Ishikawa (cell line): ENCODE measurements around the gene GM2A.

Experiments used
- CEBPB ChIP-seq: IDR thresholded peaks from 2 replicates; pipeline ENCODE4 v1.6.1; 2012
- CREB1 ChIP-seq: IDR thresholded peaks from 2 replicates; pipeline ENCODE4 v1.6.1; 2012; ENCODE audit warnings: low read depth
- EGR1 ChIP-seq: IDR thresholded peaks from 2 replicates; pipeline ENCODE4 v1.6.1; 2012
- EP300 ChIP-seq: IDR thresholded peaks from 2 replicates; pipeline ENCODE4 v1.6.1; 2012; ENCODE audit warnings: borderline replicate concordance
- FOXM1 ChIP-seq: IDR thresholded peaks from 2 replicates; pipeline ENCODE4 v1.6.1; 2012; ENCODE audit warnings: low read depth, borderline replicate concordance
- NFIC ChIP-seq: IDR thresholded peaks from 2 replicates; pipeline ENCODE4 v1.6.1; 2012
- RAD21 ChIP-seq: IDR thresholded peaks from 2 replicates; pipeline ENCODE4 v1.6.1; 2012; ENCODE audit warnings: low read depth
- TAF1 ChIP-seq: IDR thresholded peaks from 2 replicates; pipeline ENCODE4 v1.6.1; 2012; ENCODE audit warnings: low read depth, mild to moderate bottlenecking
- TCF12 ChIP-seq: IDR thresholded peaks from 2 replicates; pipeline ENCODE4 v1.6.1; 2012; ENCODE audit warnings: low read depth
- TEAD4 ChIP-seq: IDR thresholded peaks from 2 replicates; pipeline ENCODE4 v1.6.1; 2012
- USF1 ChIP-seq: IDR thresholded peaks from 2 replicates; pipeline ENCODE4 v1.6.1; 2012
- YY1 ChIP-seq: IDR thresholded peaks from 2 replicates; pipeline ENCODE4 v1.6.1; 2012; ENCODE audit warnings: low read depth
- ZBTB7A ChIP-seq: IDR thresholded peaks from 2 replicates; pipeline ENCODE4 v1.6.1; 2012; ENCODE audit warnings: low read depth
- TF ChIP-seq, protein P1 (sequence below): IDR thresholded peaks from 2 replicates; pipeline ENCODE4 v1.6.1; 2012; ENCODE audit warnings: low read depth, mild to moderate bottlenecking

GM2A gene

DNA sequence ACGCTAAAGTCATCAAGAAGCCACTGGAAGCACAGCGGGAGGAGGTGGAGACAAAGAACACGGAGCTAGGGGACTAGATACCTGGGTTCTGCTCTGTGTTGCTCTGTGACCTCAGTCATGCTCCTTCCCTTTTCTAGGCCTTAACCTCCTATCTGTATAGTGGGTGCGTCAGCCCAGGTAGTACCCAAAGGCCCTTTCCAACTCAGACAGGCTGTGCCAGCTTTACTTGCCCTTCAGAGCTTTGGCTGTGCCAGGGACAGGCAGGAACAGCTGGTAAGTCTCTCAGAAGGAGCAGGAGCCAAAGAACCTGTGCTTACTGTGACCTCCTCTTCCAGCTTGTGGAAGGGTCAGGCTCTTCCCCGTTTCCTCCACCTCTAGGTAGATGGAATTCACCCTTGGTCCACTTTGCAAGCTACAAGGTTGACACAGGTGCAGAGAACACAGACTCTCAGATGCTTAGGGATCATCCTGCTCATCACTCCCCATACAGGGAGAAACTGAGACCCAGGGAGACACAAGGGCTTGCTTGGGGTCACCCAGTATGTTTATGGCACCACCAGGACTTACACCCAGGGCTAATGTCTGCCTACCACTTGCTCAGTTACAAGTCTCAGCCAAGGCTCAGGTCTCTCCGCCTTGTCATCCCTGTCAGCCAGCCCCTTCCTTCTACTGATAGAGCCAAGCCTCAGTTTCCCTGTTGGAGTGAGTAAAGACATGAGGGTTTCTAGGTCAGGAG lies 30.8 kb upstream of the GM2A start:
- TF ChIP-seq TEAD4: no peak
- no peak for TF ChIP-seq EGR1
- TF ChIP-seq USF1: no peak
- TF ChIP-seq ZBTB7A: no peak

DNA sequence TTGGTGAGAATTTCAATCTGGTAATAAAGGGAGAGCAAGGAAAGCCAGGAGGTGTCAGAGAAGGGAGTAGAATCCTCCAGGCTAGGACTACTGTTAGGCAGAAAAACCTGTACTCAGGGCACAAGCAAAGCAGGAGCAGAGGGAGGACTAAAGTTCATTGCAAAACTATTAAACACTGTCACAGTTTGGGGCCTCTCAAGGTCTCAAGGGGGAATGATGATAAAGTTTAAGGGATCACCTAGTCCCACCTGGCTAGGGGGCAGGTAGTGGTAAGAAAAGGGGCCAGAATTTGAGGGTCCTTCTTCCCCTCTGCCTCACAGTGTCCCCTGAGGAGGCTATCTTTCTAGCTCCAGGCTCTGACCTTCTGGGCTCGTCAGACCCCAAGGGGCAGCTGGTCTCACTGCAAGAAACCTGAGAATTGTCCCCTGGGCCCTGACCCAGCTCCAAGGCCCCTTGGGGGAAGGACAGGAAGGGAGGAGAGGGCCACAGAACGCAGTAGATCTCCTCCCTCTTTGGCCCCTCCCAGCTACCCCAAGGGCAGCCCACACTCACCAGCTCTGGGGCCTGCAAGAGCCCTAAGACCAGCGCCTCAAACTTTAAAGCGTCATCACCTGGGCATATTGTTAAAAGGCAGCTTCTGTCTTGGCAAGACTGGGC lies 30.1 kb upstream of the GM2A start:
- TF ChIP-seq FOXM1 (no peak), TCF12 (no peak), RAD21 (no peak), CEBPB (no peak), ZBTB7A (no peak), CREB1 (no peak)

GRCh38 chr5:151223447-151224264 lies 29.3 kb upstream of the GM2A start, which contains the start of gene CCDC69:
Gene CCDC69 (minus strand): TSS chr5:151224092. CDS start chr5:151223970, 122 bp downstream.
- peak; percentile 2; the same call in 1 of the 2 replicates for TF ChIP-seq RAD21
- peak; percentile 59; the same call in 1 of the 2 replicates for TF ChIP-seq YY1
- TF ChIP-seq ZBTB7A: 0 out of 2 replicates have a peak, but pooled peaks have one; percentile 57
- no peak for TF ChIP-seq CEBPB
- peak; percentile 42; the same call in 1 of the 2 replicates for TF ChIP-seq TAF1

GRCh38 chr5:151224372-151224771 lies 28.6 kb upstream of the GM2A start:
- TF ChIP-seq USF1 (no peak), TCF12 (no peak), TEAD4 (no peak), EGR1 (no peak), CREB1 (no peak), CEBPB (no peak), FOXM1 (no peak), TAF1 (no peak)

DNA sequence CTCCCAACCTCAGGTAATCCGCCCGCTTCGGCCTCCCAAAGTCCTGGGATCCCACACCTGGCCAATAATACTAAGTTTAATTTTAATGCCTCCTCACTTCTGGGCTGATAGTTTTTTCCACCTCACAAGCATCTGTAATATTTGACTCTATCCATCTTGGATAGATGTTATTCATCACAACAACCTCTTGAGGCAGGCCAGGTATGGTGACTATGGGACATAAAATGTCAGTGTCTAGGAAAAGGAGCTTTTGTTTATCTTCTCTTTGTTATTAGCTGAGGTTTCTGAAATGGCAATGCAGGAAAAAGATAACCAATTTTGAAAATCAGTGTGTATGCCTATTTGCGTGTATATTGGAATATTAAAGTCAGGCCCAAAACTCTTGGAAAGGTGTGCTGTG lies 27.9 kb upstream of the GM2A start:
- no peak for TF ChIP-seq NFIC
- no peak for TF ChIP-seq FOXM1
- no peak for TF ChIP-seq TCF12
- no peak for TF ChIP-seq EP300
- TF ChIP-seq CEBPB: no peak
- TF ChIP-seq YY1: no peak
- TF ChIP-seq TAF1: no peak

GRCh38 chr5:151225475-151225874 lies 27.5 kb upstream of the GM2A start:
- TF ChIP-seq CEBPB: no peak
- TF ChIP-seq, protein P1, sequence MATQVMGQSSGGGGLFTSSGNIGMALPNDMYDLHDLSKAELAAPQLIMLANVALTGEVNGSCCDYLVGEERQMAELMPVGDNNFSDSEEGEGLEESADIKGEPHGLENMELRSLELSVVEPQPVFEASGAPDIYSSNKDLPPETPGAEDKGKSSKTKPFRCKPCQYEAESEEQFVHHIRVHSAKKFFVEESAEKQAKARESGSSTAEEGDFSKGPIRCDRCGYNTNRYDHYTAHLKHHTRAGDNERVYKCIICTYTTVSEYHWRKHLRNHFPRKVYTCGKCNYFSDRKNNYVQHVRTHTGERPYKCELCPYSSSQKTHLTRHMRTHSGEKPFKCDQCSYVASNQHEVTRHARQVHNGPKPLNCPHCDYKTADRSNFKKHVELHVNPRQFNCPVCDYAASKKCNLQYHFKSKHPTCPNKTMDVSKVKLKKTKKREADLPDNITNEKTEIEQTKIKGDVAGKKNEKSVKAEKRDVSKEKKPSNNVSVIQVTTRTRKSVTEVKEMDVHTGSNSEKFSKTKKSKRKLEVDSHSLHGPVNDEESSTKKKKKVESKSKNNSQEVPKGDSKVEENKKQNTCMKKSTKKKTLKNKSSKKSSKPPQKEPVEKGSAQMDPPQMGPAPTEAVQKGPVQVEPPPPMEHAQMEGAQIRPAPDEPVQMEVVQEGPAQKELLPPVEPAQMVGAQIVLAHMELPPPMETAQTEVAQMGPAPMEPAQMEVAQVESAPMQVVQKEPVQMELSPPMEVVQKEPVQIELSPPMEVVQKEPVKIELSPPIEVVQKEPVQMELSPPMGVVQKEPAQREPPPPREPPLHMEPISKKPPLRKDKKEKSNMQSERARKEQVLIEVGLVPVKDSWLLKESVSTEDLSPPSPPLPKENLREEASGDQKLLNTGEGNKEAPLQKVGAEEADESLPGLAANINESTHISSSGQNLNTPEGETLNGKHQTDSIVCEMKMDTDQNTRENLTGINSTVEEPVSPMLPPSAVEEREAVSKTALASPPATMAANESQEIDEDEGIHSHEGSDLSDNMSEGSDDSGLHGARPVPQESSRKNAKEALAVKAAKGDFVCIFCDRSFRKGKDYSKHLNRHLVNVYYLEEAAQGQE: no peak
- TF ChIP-seq CREB1: no peak
- no peak for TF ChIP-seq FOXM1
- no peak for TF ChIP-seq RAD21

- no peak for TF ChIP-seq TAF1
Observed at GRCh38 chr5:151227918-151228447, 25.0 kb upstream of the GM2A start.

DNA sequence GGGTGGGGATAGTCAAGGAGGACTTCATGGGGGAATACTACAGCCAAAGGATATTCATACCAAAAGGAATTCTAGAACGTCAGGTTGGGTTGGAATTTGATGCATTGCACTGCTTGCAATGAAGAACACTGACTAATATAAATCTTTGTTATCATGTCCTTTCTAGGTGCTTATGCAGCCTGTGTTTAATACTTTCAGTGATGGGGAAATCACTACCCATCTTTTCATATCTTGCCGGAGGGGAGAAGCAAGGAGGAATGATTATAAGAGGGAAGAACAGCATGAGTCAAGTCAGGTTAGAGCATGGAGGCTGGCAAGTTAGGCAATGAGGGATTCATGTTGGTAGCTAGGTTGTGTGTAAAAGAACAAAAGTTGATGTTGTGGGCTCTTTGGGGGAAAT lies 24.0 kb upstream of the GM2A start:
- TF ChIP-seq ZBTB7A (no peak), YY1 (no peak), NFIC (no peak), TCF12 (no peak), USF1 (no peak), EGR1 (no peak), CEBPB (no peak), EP300 (no peak), FOXM1 (no peak)
- TF ChIP-seq, protein P1: no peak
